ENCODE data around the gene FBF1.

FBF1 gene

GRCh38 chr17:75978938-75979704 lies 38.3 kb upstream of the FBF1 start, which contains the start of the genes ACOX1 and TEN1 (continued):
- TF ChIP-seq ZNF660 (tag by site-specific recombination; IDR thresholded peaks at IDR 0.05) (peak; percentile 45; the same call in 1 of the 2 replicates), ZNF692 (tag by site-specific recombination; IDR thresholded peaks at IDR 0.05) (0 out of 2 replicates have a peak, but pooled peaks have one; percentile 22), KLF9 (tag by site-specific recombination; IDR thresholded peaks at IDR 0.05; ENCODE audit: low read depth) (peak; percentile 88), ZSCAN23 (tag by site-specific recombination; IDR thresholded peaks at IDR 0.05) (no peak), ZNF747 (tag by site-specific recombination; IDR thresholded peaks at IDR 0.05) (no peak), SP2 (tag by site-specific recombination; IDR thresholded peaks at IDR 0.05) (peak; percentile 95), IKZF3 (tag by site-specific recombination; IDR thresholded peaks at IDR 0.05) (peak; percentile 93; the same call in 1 of the 2 replicates), ZNF24 (tag by site-specific recombination; IDR thresholded peaks at IDR 0.05) (0 out of 2 replicates have a peak, but pooled peaks have one; percentile 45), ZNF10 (tag by site-specific recombination; IDR thresholded peaks at IDR 0.05) (no peak), ZFHX2 (tag by site-specific recombination; conservative IDR thresholded peaks at IDR 0.05) (peak; percentile 68), ZNF391 (tag by site-specific recombination; IDR thresholded peaks at IDR 0.05; ENCODE audit: borderline replicate concordance, low read depth) (no peak), ZBTB26 (tag by site-specific recombination; optimal IDR thresholded peaks at IDR 0.05) (peak; percentile 66), ZNF366 (tag by site-specific recombination; conservative IDR thresholded peaks at IDR 0.05) (peak; percentile 50; the same call in 1 of the 2 replicates), ZSCAN30 (tag by site-specific recombination; IDR thresholded peaks at IDR 0.05) (peak; percentile 77; the same call in 1 of the 2 replicates), ZBTB10 (tag by site-specific recombination; IDR thresholded peaks at IDR 0.05) (peak; percentile 88), ZNF423 (tag by site-specific recombination; IDR thresholded peaks at IDR 0.05) (0 out of 2 replicates have a peak, but pooled peaks have one; percentile 12), AEBP2 (tag by site-specific recombination; IDR thresholded peaks at IDR 0.05; ENCODE audit: borderline replicate concordance) (no peak), ZNF19 (tag by site-specific recombination; IDR thresholded peaks at IDR 0.05; ENCODE audit: low read depth) (0 out of 2 replicates have a peak, but pooled peaks have one; percentile 10), ZBTB11 (tag by site-specific recombination; conservative IDR thresholded peaks at IDR 0.05; ENCODE audit: low read depth) (peak; percentile 90), ZBTB20 (tag by site-specific recombination; IDR thresholded peaks at IDR 0.05) (no peak; the same call in 1 of the 2 replicates), ZEB2 (tag by site-specific recombination; IDR thresholded peaks at IDR 0.05) (peak; percentile 82), CTCF (tag by site-specific recombination; IDR thresholded peaks at IDR 0.05) (peak; percentile 83), YY1 (tag by site-specific recombination; IDR thresholded peaks at IDR 0.05) (peak; percentile 55), GLIS1 (tag by site-specific recombination; IDR thresholded peaks at IDR 0.05) (peak; percentile 54; the same call in 1 of the 2 replicates)
- TF ChIP-seq, protein P1, sequence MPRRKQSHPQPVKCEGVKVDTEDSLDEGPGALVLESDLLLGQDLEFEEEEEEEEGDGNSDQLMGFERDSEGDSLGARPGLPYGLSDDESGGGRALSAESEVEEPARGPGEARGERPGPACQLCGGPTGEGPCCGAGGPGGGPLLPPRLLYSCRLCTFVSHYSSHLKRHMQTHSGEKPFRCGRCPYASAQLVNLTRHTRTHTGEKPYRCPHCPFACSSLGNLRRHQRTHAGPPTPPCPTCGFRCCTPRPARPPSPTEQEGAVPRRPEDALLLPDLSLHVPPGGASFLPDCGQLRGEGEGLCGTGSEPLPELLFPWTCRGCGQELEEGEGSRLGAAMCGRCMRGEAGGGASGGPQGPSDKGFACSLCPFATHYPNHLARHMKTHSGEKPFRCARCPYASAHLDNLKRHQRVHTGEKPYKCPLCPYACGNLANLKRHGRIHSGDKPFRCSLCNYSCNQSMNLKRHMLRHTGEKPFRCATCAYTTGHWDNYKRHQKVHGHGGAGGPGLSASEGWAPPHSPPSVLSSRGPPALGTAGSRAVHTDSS (tag by site-specific recombination; IDR thresholded peaks at IDR 0.05) = no peak; the same call in 1 of the 2 replicates

Measured in HEK293 (cell line).